ENCODE results near the gene FOSL2.

Gene FOSL2

DNA sequence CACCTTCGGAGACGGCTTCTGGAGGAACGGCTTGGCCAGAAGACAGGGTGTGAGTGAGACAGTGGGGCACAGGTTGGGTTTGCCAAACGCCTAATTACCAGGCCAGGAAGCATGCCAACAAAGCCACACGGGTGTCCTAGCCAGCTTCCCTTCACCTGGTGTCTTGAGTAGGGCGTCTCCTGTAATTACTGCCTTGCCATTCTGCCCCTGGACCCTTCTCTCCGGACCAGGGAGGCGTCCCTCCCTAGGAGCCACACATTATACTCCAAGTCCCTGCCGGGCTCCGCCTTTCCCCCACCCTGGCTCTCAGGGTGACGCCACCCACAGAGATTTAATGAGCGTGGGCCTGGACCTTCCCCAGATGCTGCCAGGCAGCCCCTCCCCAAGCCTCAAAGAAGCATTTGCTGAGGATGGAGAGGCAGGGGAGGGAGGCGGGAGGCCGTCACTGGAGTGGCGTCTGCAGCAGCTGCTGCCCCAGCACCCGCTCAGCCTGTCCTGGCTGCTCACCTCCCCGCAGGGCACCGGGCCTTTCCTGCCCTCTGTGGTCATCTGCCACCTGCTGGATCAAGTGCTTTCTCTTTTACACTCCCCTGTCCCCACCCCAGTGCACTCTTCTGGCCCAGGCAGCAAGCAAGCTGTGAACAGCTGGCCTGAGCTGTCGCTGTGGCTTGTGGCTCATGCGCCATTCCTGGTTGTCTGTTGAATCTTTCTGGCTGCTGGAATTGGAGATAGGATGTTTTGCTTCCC is 20.7 kb downstream of the FOSL2 start:
- peaks cover 16% of the 10 kb centered on the region for H3K36me3 Mint-ChIP-seq (ENCODE audit: low read depth)
- H3K27ac Mint-ChIP-seq = no peak overlapping the region
- peaks cover 24% of the 10 kb centered on the region for H3K4me1 Mint-ChIP-seq
- TF ChIP-seq, protein P1, sequence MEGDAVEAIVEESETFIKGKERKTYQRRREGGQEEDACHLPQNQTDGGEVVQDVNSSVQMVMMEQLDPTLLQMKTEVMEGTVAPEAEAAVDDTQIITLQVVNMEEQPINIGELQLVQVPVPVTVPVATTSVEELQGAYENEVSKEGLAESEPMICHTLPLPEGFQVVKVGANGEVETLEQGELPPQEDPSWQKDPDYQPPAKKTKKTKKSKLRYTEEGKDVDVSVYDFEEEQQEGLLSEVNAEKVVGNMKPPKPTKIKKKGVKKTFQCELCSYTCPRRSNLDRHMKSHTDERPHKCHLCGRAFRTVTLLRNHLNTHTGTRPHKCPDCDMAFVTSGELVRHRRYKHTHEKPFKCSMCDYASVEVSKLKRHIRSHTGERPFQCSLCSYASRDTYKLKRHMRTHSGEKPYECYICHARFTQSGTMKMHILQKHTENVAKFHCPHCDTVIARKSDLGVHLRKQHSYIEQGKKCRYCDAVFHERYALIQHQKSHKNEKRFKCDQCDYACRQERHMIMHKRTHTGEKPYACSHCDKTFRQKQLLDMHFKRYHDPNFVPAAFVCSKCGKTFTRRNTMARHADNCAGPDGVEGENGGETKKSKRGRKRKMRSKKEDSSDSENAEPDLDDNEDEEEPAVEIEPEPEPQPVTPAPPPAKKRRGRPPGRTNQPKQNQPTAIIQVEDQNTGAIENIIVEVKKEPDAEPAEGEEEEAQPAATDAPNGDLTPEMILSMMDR (IDR thresholded peaks at IDR 0.05) = no peak
- H3K4me3 Mint-ChIP-seq = no peak overlapping the region
- peaks cover 3% of the 10 kb centered on the region for H3K27me3 Mint-ChIP-seq (ENCODE audit: low read depth, poor library complexity)
- H3K9me3 Mint-ChIP-seq = no peaks in the 10 kb centered on the region
- no peak for DNase-seq

DNA sequence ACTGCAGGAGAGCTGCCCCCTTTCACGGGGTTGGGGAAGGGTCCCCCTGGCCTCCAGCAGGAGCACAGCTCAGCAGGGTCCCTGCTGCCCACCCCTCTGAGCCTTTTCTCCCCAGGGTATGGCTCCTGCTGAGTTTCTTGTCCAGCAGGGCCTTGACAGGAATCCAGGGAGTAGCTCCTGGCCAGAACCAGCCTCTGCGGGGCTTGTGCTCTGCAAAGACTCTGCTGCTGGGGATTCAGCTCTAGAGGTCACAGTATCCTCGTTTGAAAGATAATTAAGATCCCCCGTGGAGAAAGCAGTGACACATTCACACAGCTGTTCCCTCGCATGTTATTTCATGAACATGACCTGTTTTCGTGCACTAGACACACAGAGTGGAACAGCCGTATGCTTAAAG is 21.2 kb downstream of the FOSL2 start:
- Mint-ChIP-seq H3K9me3 (no peaks in the 10 kb centered on the region), H3K4me1 (peaks cover 24% of the 10 kb centered on the region), H3K4me3 (no peak overlapping the region), H3K27me3 (ENCODE audit: low read depth, poor library complexity) (peaks cover 3% of the 10 kb centered on the region), H3K27ac (no peak overlapping the region), H3K36me3 (ENCODE audit: low read depth) (peaks cover 11% of the 10 kb centered on the region)
- no peak for DNase-seq
- TF ChIP-seq, protein P1 (IDR thresholded peaks at IDR 0.05) = no peak

DNA sequence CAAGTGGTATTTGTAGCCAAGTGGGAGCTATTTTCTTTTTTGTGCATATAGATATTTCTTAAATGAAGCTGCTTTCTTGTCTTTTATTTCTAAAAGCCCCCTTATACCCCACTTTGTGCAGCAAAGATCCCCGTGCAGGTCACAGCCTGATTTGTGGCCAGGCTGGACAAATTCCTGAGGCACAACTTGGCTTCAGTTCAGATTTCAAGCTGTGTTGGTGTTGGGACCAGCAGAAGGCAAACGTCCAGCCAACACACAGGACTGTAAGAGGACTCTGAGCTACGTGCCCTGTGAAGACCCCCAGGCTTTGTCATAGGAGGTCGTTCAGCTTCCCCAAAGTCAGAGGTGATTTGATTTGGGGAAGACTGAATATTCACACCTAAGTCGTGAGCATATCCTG is 21.9 kb downstream of the FOSL2 start:
- peaks cover 9% of the 10 kb centered on the region for H3K36me3 Mint-ChIP-seq (ENCODE audit: low read depth)

DNA sequence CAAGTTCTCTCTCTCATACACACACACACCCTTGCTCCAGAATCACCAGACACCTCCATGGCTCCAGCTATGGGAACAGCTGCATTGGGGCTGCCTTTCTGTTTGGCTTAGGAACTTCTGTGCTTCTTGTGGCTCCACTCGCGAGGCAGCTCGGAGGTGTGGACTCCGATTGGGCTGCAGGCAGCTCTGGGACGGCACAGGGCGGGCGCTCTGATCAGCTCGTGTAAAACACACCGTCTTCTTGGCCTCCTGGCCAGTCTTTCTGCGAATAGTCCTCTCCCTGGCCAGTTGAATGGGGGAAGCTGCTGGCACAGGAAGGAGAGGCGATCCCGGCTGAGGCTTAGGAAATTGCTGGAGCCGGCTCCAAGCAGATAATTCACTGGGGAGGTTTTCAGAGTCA is 22.4 kb downstream of the FOSL2 start:
- peaks cover 9% of the 10 kb centered on the region for H3K36me3 Mint-ChIP-seq (ENCODE audit: low read depth)
- peaks cover 1% of the 10 kb centered on the region for H3K27me3 Mint-ChIP-seq (ENCODE audit: low read depth, poor library complexity)
- TF ChIP-seq, protein P1 (IDR thresholded peaks at IDR 0.05) = no peak
- peaks cover 24% of the 10 kb centered on the region for H3K4me1 Mint-ChIP-seq
- no peak overlapping the region for H3K4me3 Mint-ChIP-seq
- DNase-seq = no peak
- H3K9me3 Mint-ChIP-seq = no peaks in the 10 kb centered on the region
- H3K27ac Mint-ChIP-seq = peak overlapping the region; percentile 95

More for the DNA sequence above, 21.9 kb downstream of the FOSL2 start:
- no peak overlapping the region for H3K4me3 Mint-ChIP-seq
- peaks cover 24% of the 10 kb centered on the region for H3K4me1 Mint-ChIP-seq
- DNase-seq = no peak
- peak overlapping the region; percentile 95 for H3K27ac Mint-ChIP-seq
- TF ChIP-seq, protein P1 (IDR thresholded peaks at IDR 0.05) = no peak
- no peaks in the 10 kb centered on the region for H3K9me3 Mint-ChIP-seq
- H3K27me3 Mint-ChIP-seq (ENCODE audit: low read depth, poor library complexity) = peaks cover 3% of the 10 kb centered on the region

DNA sequence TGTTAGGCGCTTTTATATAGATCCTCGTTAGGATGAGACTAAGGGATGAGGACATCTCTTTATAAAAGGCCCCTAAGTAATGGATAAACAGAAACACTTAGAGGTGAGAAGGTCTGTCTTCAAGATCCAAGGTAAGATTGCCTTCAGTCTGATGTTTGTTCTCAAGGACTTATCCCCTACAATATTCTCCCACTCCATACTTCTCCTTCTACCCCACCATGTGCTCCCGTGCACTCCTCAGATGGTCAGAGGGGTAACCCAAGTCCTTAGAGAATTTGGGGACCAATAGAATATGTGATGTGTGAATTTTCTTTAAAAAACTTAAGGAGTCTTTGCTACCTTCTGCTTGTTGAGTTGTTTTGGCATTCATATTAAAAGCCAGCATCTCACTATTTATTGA is 23.1 kb downstream of the FOSL2 start:
- Mint-ChIP-seq H3K27ac (no peak overlapping the region), H3K27me3 (ENCODE audit: low read depth, poor library complexity) (no peaks in the 10 kb centered on the region), H3K4me1 (peaks cover 19% of the 10 kb centered on the region), H3K9me3 (no peaks in the 10 kb centered on the region), H3K36me3 (ENCODE audit: low read depth) (peaks cover 6% of the 10 kb centered on the region), H3K4me3 (no peak overlapping the region)
- TF ChIP-seq, protein P1 (IDR thresholded peaks at IDR 0.05) = no peak
- no peak for DNase-seq

DNA sequence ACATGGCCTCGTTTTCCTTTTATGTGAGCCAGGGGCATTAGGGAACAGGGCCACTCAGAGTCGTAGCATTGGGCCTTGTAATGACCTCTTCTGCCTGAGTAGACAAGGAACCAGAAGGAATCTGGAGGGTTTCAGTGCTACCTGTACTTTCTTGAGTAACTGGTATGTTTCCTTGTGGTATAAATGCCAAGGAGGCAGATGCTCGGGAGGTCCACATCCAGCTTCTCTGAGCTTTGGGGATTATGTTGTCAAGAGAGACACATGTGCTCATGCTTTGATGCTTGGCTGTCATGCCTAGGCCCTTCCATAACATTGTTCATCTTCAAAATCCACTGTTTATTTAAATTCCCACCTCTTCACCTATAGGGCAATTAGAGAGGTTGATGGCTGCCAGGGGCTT is 26.3 kb downstream of the FOSL2 start:
- Mint-ChIP-seq H3K36me3 (ENCODE audit: low read depth) (no peaks in the 10 kb centered on the region), H3K27ac (no peak overlapping the region), H3K4me3 (no peak overlapping the region), H3K4me1 (peaks cover 17% of the 10 kb centered on the region), H3K27me3 (ENCODE audit: low read depth, poor library complexity) (no peaks in the 10 kb centered on the region), H3K9me3 (no peaks in the 10 kb centered on the region)
- TF ChIP-seq, protein P1 (IDR thresholded peaks at IDR 0.05) = no peak
- DNase-seq = no peak
